HepG2 (cell line): ENCODE data around the gene MAJIN. TPM values are rescaled to one million over a fixed set of nuclear protein-coding genes. Genes with fewer than 3 reads are reported as not detected.

ENCODE experiments used
- ERF ChIP-seq: IDR thresholded peaks from 2 replicates; pipeline ENCODE4 v1.6.1; 2018; ENCODE audit warnings: missing biosample characterization, missing genetic modification reagents
- KLF16 ChIP-seq, 2 experiments: sonication (generic) in 1 of 2; formaldehyde crosslinking in 1 of 2; IDR thresholded peaks; 2 replicates each; pipeline versions ENCODE4 v1.6.1 to v1.8.0; 2016 to 2023; ENCODE audit warnings: missing genetic modification reagents in 2 of 2, missing compliant biosample characterization in 1 of 2
- MAFK ChIP-seq, 2 experiments: IDR thresholded peaks in 1 of 2; conservative IDR thresholded peaks in 1 of 2; 2 replicates each; pipeline ENCODE4 v1.6.1; 2011; ENCODE audit warnings: improper control_type of control experiment in 2 of 2, low read length in 2 of 2
- MEIS2 ChIP-seq: sonication (generic); formaldehyde crosslinking; IDR thresholded peaks from 2 replicates; pipeline ENCODE4 v1.9.0; 2021; ENCODE audit warnings: mild to moderate bottlenecking, missing genetic modification reagents
- MXI1 ChIP-seq: IDR thresholded peaks from 3 replicates; pipeline ENCODE4 v1.6.1; 2012; ENCODE audit warnings: low read depth, low read length, inconsistent platforms, borderline replicate concordance
- NFYB ChIP-seq: sonication (generic); formaldehyde crosslinking; IDR thresholded peaks from 2 replicates; pipeline ENCODE4 v1.4.0; 2020; ENCODE audit warnings: missing genetic modification reagents
- RFX1 ChIP-seq: fragments of 450-650 bp; IDR thresholded peaks from 2 replicates; pipeline ENCODE4 v1.6.1; 2017
- SP5 ChIP-seq: IDR thresholded peaks from 2 replicates; pipeline ENCODE4 v1.6.1; 2016; ENCODE audit warnings: low read depth, borderline replicate concordance
- SUZ12 ChIP-seq: fragments of 150-350 bp; IDR thresholded peaks from 2 replicates; pipeline ENCODE4 v1.6.1; 2014; ENCODE audit warnings: low read depth, low read length
- ZNF101 ChIP-seq: sonication (generic); formaldehyde crosslinking; IDR thresholded peaks from 2 replicates; pipeline ENCODE4 v1.4.0; 2020; ENCODE audit warnings: mild to moderate bottlenecking, low read depth, missing genetic modification reagents, borderline replicate concordance
- ZNF44 ChIP-seq: sonication (generic); formaldehyde crosslinking; IDR thresholded peaks from 2 replicates; pipeline ENCODE4 v1.5.1; 2020; ENCODE audit warnings: mild to moderate bottlenecking, missing genetic modification reagents
- ZNF614 ChIP-seq: IDR thresholded peaks from 2 replicates; pipeline ENCODE4 v1.6.1; 2018; ENCODE audit warnings: missing biosample characterization, missing genetic modification reagents, inconsistent platforms, borderline replicate concordance
- ZNF746 ChIP-seq: sonication (generic); formaldehyde crosslinking; IDR thresholded peaks from 2 replicates; pipeline ENCODE4 v1.8.0; 2022; ENCODE audit warnings: mild to moderate bottlenecking, missing genetic modification reagents
- polyA plus RNA-seq, 8 experiments: library from polyadenylated mRNA; depleted of rRNA in 3 of 8; stranded (reverse) in 7 of 8; unstranded in 1 of 8; fragments of >200 nt; fragmentation: Illumina TruSeq in 4 of 8; extraction: Trizol in 4 of 8; gene quantifications; 2 replicates each; pipeline versions ENCODE4 v1.2.1 to v1.2.3, GENCODE V29; 2011 to 2016; ENCODE audit warnings: low read depth in 4 of 8, missing spikeins in 1 of 8, mixed read lengths in 1 of 8; ENCODE audit not compliant: insufficient read depth in 1 of 8
- total RNA-seq, 5 experiments: library from RNA; depleted of rRNA; stranded (reverse); fragments of >200 nt; fragmentation: Illumina TruSeq; extraction: Trizol; gene quantifications; 2 replicates each; pipeline ENCODE4 v1.2.3, GENCODE V29; 2016; ENCODE audit warnings: low read depth in 1 of 5
- TF ChIP-seq, protein P1 (sequence below): sonication (generic); formaldehyde crosslinking; IDR thresholded peaks from 2 replicates; pipeline ENCODE4 v1.9.0; 2021; ENCODE audit warnings: mild to moderate bottlenecking, missing genetic modification reagents
- TF ChIP-seq, protein P2 (sequence below), 2 experiments: fragments of 450-650 bp in 1 of 2; sonication (generic) in 1 of 2; formaldehyde crosslinking; IDR thresholded peaks; 2 replicates each; pipeline versions ENCODE4 v1.5.0 to v1.8.0; 2020 to 2022; ENCODE audit warnings: mild to moderate bottlenecking in 1 of 2, missing genetic modification reagents in 1 of 2
- TF ChIP-seq, protein P3 (sequence below): sonication (generic); formaldehyde crosslinking; IDR thresholded peaks from 2 replicates; pipeline ENCODE4 v1.4.0; 2020; ENCODE audit warnings: mild to moderate bottlenecking, low read depth, missing genetic modification reagents
- TF ChIP-seq, protein P4 (sequence below): sonication (generic); formaldehyde crosslinking; IDR thresholded peaks from 2 replicates; pipeline ENCODE4 v1.5.0; 2020; ENCODE audit warnings: missing genetic modification reagents
- TF ChIP-seq, protein P5 (sequence below): IDR thresholded peaks from 2 replicates; pipeline ENCODE4 v1.6.1; 2012; ENCODE audit warnings: inconsistent platforms

Gene MAJIN
- total and polyA plus RNA-seq, 2 of the 13 experiments (the other 11 are each of a cell fraction or from before 2014, with no cell fraction given): not detected

DNA sequence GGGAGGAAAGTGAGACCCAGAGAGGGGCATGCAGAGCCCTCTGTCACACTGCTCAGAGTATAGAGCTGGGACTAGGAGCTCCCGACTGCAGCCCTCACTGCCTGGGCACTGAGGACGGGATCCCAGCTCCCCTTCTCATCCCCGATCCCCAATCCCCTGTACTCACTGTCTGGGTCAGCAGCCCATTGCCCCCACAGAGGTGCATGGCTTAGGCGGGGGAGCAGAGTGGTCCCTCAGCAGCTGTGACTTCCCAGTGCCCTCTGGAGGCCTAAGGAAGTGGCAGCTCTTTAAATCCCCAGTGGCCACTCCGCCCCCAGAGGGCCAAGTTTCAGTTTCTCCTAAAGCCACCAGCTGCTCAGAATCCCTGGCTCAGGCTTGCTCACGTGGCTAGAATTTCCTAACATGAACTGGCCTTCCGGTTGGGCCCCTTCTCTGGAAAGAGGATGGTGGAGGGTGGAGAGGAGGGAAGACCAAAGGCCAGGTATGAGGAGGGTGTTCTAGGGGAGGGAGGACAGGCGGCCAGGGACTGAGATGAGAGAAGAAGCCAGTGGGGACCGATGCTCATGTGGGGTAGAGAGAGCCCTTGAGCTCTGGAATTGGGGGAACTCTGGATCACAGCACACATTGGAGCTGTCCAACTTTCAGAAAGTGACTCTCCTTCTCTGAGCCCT lies 24.9 kb upstream of the MAJIN start, which contains the start of gene BATF2 (continued):
- TF ChIP-seq, protein P1, sequence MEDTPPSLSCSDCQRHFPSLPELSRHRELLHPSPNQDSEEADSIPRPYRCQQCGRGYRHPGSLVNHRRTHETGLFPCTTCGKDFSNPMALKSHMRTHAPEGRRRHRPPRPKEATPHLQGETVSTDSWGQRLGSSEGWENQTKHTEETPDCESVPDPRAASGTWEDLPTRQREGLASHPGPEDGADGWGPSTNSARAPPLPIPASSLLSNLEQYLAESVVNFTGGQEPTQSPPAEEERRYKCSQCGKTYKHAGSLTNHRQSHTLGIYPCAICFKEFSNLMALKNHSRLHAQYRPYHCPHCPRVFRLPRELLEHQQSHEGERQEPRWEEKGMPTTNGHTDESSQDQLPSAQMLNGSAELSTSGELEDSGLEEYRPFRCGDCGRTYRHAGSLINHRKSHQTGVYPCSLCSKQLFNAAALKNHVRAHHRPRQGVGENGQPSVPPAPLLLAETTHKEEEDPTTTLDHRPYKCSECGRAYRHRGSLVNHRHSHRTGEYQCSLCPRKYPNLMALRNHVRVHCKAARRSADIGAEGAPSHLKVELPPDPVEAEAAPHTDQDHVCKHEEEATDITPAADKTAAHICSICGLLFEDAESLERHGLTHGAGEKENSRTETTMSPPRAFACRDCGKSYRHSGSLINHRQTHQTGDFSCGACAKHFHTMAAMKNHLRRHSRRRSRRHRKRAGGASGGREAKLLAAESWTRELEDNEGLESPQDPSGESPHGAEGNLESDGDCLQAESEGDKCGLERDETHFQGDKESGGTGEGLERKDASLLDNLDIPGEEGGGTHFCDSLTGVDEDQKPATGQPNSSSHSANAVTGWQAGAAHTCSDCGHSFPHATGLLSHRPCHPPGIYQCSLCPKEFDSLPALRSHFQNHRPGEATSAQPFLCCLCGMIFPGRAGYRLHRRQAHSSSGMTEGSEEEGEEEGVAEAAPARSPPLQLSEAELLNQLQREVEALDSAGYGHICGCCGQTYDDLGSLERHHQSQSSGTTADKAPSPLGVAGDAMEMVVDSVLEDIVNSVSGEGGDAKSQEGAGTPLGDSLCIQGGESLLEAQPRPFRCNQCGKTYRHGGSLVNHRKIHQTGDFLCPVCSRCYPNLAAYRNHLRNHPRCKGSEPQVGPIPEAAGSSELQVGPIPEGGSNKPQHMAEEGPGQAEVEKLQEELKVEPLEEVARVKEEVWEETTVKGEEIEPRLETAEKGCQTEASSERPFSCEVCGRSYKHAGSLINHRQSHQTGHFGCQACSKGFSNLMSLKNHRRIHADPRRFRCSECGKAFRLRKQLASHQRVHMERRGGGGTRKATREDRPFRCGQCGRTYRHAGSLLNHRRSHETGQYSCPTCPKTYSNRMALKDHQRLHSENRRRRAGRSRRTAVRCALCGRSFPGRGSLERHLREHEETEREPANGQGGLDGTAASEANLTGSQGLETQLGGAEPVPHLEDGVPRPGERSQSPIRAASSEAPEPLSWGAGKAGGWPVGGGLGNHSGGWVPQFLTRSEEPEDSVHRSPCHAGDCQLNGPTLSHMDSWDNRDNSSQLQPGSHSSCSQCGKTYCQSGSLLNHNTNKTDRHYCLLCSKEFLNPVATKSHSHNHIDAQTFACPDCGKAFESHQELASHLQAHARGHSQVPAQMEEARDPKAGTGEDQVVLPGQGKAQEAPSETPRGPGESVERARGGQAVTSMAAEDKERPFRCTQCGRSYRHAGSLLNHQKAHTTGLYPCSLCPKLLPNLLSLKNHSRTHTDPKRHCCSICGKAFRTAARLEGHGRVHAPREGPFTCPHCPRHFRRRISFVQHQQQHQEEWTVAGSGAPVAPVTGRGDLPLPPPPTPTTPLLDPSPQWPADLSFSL: no peak
- TF ChIP-seq MEIS2 (CRISPR knock-in tag): no peak
- peak in 1 of 2 experiments; percentile 70; a peak in 1 of 4 replicates for TF ChIP-seq KLF16 (CRISPR knock-in tag; IDR thresholded peaks at IDR 0.05)
- no peak for TF ChIP-seq ZNF44 (CRISPR knock-in tag)
- 0 out of 4 replicates have a peak, but pooled peaks of 1 of the 2 experiments have one; percentile 4 for TF ChIP-seq MAFK (conservative IDR thresholded peaks at IDR 0.05 in 1 of 2, IDR thresholded peaks at IDR 0.05 in 1 of 2; ENCODE audit: low read length in 2 of 2)
- TF ChIP-seq MXI1: peak; percentile 67; the same call in 1 of the 3 replicates
- TF ChIP-seq ZNF746 (CRISPR knock-in tag): peak; percentile 98
- TF ChIP-seq, protein P2, sequence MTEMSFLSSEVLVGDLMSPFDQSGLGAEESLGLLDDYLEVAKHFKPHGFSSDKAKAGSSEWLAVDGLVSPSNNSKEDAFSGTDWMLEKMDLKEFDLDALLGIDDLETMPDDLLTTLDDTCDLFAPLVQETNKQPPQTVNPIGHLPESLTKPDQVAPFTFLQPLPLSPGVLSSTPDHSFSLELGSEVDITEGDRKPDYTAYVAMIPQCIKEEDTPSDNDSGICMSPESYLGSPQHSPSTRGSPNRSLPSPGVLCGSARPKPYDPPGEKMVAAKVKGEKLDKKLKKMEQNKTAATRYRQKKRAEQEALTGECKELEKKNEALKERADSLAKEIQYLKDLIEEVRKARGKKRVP (CRISPR knock-in tag; IDR thresholded peaks at IDR 0.05): peak in 1 of 2 experiments; percentile 46; a peak in 1 of 4 replicates
- TF ChIP-seq ZNF101 (CRISPR knock-in tag): no peak
- peak; percentile 66; the same call in 1 of the 2 replicates for TF ChIP-seq SP5 (CRISPR knock-in tag)
- TF ChIP-seq ERF (CRISPR knock-in tag): peak; percentile 30; the same call in 1 of the 2 replicates
- TF ChIP-seq SUZ12: no peak
- TF ChIP-seq, protein P3, sequence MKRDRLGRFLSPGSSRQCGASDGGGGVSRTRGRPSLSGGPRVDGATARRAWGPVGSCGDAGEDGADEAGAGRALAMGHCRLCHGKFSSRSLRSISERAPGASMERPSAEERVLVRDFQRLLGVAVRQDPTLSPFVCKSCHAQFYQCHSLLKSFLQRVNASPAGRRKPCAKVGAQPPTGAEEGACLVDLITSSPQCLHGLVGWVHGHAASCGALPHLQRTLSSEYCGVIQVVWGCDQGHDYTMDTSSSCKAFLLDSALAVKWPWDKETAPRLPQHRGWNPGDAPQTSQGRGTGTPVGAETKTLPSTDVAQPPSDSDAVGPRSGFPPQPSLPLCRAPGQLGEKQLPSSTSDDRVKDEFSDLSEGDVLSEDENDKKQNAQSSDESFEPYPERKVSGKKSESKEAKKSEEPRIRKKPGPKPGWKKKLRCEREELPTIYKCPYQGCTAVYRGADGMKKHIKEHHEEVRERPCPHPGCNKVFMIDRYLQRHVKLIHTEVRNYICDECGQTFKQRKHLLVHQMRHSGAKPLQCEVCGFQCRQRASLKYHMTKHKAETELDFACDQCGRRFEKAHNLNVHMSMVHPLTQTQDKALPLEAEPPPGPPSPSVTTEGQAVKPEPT (CRISPR knock-in tag): no peak
- TF ChIP-seq ZNF614 (CRISPR knock-in tag): 0 out of 2 replicates have a peak, but pooled peaks have one; percentile 31
- TF ChIP-seq, protein P4, sequence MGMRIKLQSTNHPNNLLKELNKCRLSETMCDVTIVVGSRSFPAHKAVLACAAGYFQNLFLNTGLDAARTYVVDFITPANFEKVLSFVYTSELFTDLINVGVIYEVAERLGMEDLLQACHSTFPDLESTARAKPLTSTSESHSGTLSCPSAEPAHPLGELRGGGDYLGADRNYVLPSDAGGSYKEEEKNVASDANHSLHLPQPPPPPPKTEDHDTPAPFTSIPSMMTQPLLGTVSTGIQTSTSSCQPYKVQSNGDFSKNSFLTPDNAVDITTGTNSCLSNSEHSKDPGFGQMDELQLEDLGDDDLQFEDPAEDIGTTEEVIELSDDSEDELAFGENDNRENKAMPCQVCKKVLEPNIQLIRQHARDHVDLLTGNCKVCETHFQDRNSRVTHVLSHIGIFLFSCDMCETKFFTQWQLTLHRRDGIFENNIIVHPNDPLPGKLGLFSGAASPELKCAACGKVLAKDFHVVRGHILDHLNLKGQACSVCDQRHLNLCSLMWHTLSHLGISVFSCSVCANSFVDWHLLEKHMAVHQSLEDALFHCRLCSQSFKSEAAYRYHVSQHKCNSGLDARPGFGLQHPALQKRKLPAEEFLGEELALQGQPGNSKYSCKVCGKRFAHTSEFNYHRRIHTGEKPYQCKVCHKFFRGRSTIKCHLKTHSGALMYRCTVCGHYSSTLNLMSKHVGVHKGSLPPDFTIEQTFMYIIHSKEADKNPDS (CRISPR knock-in tag): no peak
- no peak for TF ChIP-seq RFX1
- TF ChIP-seq, protein P5, sequence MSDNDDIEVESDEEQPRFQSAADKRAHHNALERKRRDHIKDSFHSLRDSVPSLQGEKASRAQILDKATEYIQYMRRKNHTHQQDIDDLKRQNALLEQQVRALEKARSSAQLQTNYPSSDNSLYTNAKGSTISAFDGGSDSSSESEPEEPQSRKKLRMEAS: peak; percentile 80
- TF ChIP-seq NFYB: peak; percentile 19; the same call in 1 of the 2 replicates
